IPS-15b (cell line): ENCODE measurements around the gene SLC51B.
"Not testable (repeated sequence)": the region's sequence is repeated elsewhere in the genome, so short reads cannot be mapped to it uniquely, and the experiment has no call there.

Experiments
- H3K27me3 ChIP-seq: one replicate; pipeline ENCODE4 v1.6.1; 2013; ENCODE audit warnings: low read length; ENCODE audit not compliant: control insufficient read depth, insufficient read depth
- H3K36me3 ChIP-seq: one replicate; pipeline ENCODE4 v1.6.1; 2013; ENCODE audit warnings: low read length; ENCODE audit not compliant: control insufficient read depth, insufficient read depth
- H3K4me1 ChIP-seq: one replicate; pipeline ENCODE4 v1.6.1; 2013; ENCODE audit warnings: mild to moderate bottlenecking, low read length; ENCODE audit not compliant: control insufficient read depth, insufficient read depth
- H3K4me3 ChIP-seq: one replicate; pipeline ENCODE4 v1.5.1; 2013; ENCODE audit warnings: low read depth, low read length
- H3K9ac ChIP-seq: one replicate; pipeline ENCODE4 v1.6.1; 2013; ENCODE audit warnings: low read depth, mild to moderate bottlenecking, low read length
- H3K9me3 ChIP-seq: one replicate; pipeline ENCODE4 v1.6.1; 2013; ENCODE audit warnings: mild to moderate bottlenecking, low read length; ENCODE audit not compliant: control insufficient read depth, insufficient read depth

SLC51B gene

GRCh38 chr15:65088643-65089021 is 43.4 kb downstream of the SLC51B start:
- Histone ChIP-seq H3K9ac (no peak overlapping the region), H3K27me3 (no peaks in the 10 kb centered on the region), H3K9me3 (no peaks in the 10 kb centered on the region), H3K4me1 (peaks cover 7% of the 10 kb centered on the region), H3K4me3 (no peak overlapping the region), H3K36me3 (no peaks in the 10 kb centered on the region)

GRCh38 chr15:65089206-65089824 is 44.1 kb downstream of the SLC51B start:
- no peak overlapping the region for H3K4me3 ChIP-seq
- H3K9me3 ChIP-seq = no peaks in the 10 kb centered on the region
- H3K36me3 ChIP-seq = no peaks in the 10 kb centered on the region
- no peaks in the 10 kb centered on the region for H3K27me3 ChIP-seq
- H3K4me1 ChIP-seq = peaks cover 2% of the 10 kb centered on the region
- H3K9ac ChIP-seq = no peak overlapping the region

GRCh38 chr15:65091946-65092770 is 47.0 kb downstream of the SLC51B start:
- H3K4me3 ChIP-seq = no peak overlapping the region
- H3K36me3 ChIP-seq = no peaks in the 10 kb centered on the region
- no peaks in the 10 kb centered on the region for H3K9me3 ChIP-seq
- H3K4me1 ChIP-seq = no peaks in the 10 kb centered on the region
- no peaks in the 10 kb centered on the region for H3K27me3 ChIP-seq
- H3K9ac ChIP-seq = no peak overlapping the region

GRCh38 chr15:65092911-65093792 is 48.0 kb downstream of the SLC51B start:
- Histone ChIP-seq H3K9me3 (no peaks in the 10 kb centered on the region), H3K4me1 (no peaks in the 10 kb centered on the region), H3K36me3 (no peaks in the 10 kb centered on the region)

GRCh38 chr15:65093793-65094170 is 48.6 kb downstream of the SLC51B start:
- H3K36me3 ChIP-seq, H3K4me3 ChIP-seq, H3K4me1 ChIP-seq, H3K9me3 ChIP-seq, H3K27me3 ChIP-seq, H3K9ac ChIP-seq: not testable (repeated sequence)

More at GRCh38 chr15:65092911-65093792, 48.0 kb downstream of the SLC51B start:
- Histone ChIP-seq H3K9ac (no peak overlapping the region), H3K27me3 (no peaks in the 10 kb centered on the region), H3K4me3 (no peak overlapping the region)

- H3K9ac ChIP-seq = no peak overlapping the region
- H3K36me3 ChIP-seq = no peaks in the 10 kb centered on the region
- H3K4me1 ChIP-seq = no peaks in the 10 kb centered on the region
- no peaks in the 10 kb centered on the region for H3K9me3 ChIP-seq
- no peaks in the 10 kb centered on the region for H3K27me3 ChIP-seq
- H3K4me3 ChIP-seq = no peak overlapping the region
Observed at GRCh38 chr15:65094294-65094995, 49.3 kb downstream of the SLC51B start.

- Histone ChIP-seq H3K27me3 (no peaks in the 10 kb centered on the region), H3K4me3 (no peak overlapping the region), H3K9ac (no peak overlapping the region), H3K4me1 (no peaks in the 10 kb centered on the region), H3K36me3 (no peaks in the 10 kb centered on the region), H3K9me3 (no peaks in the 10 kb centered on the region)
Observed at GRCh38 chr15:65095011-65095746, 50.0 kb downstream of the SLC51B start.

GRCh38 chr15:65095747-65096104 is 50.5 kb downstream of the SLC51B start:
- no peaks in the 10 kb centered on the region for H3K4me1 ChIP-seq
- no peaks in the 10 kb centered on the region for H3K9me3 ChIP-seq
- no peak overlapping the region for H3K4me3 ChIP-seq
- no peaks in the 10 kb centered on the region for H3K36me3 ChIP-seq
- no peaks in the 10 kb centered on the region for H3K27me3 ChIP-seq
- no peak overlapping the region for H3K9ac ChIP-seq

GRCh38 chr15:65096481-65097385 is 51.5 kb downstream of the SLC51B start:
- Histone ChIP-seq H3K9ac (no peak overlapping the region), H3K36me3 (no peaks in the 10 kb centered on the region), H3K9me3 (no peaks in the 10 kb centered on the region), H3K4me3 (no peak overlapping the region), H3K4me1 (no peaks in the 10 kb centered on the region), H3K27me3 (no peaks in the 10 kb centered on the region)

GRCh38 chr15:65097651-65098263 is 52.6 kb downstream of the SLC51B start:
- Histone ChIP-seq H3K4me3 (no peak overlapping the region), H3K4me1 (no peaks in the 10 kb centered on the region), H3K9me3 (no peaks in the 10 kb centered on the region), H3K9ac (no peak overlapping the region), H3K27me3 (no peaks in the 10 kb centered on the region), H3K36me3 (no peaks in the 10 kb centered on the region)
